IMR-90 (cell line): ENCODE measurements around the gene AGR3. TPM values are rescaled to one million over a fixed set of nuclear protein-coding genes. Genes with fewer than 3 reads are reported as not detected.
A peak's percentile ranks its signal among the peaks of the same experiment; 100 is the strongest.

Source experiments
- ATAC-seq: fragments of 200-7000 bp; cut with Tn5 transposase; 2 replicates; pipeline ENCODE4 v1.9.1; 2020; ENCODE audit warnings: low read depth, mild to moderate bottlenecking, moderate library complexity
- BruUV-seq: library from RNA; stranded (reverse); fragments of 400-500 nt; replicated peaks from 2 replicates; lab custom pipeline; 2021; lab: Mats Ljungman, UMichigan
- CTCF ChIA-PET: fragments of 300-600 bp; formaldehyde crosslinking; extraction: SDS; loops from one replicate; lab custom pipeline; 2021; ENCODE audit warnings: antibody characterized with exemption; lab: Yijun Ruan, JAX
- POLR2A ChIA-PET: fragments of 300-600 bp; sonication (Branson Sonifier 250); formaldehyde crosslinking; loops from one replicate; lab custom pipeline; 2022; ENCODE audit warnings: antibody characterized with exemption; ENCODE audit not compliant: unreplicated experiment; lab: Charles Lee
- DNase-seq: peaks from one replicate; pipeline ENCODE4 v3.0.0; 2013
- H2AFZ ChIP-seq: replicated peaks from 2 replicates; pipeline ENCODE3; 2013; ENCODE audit warnings: low read length, mild to moderate bottlenecking; ENCODE audit not compliant: poor library complexity
- H2AK5ac ChIP-seq: 2 replicates; pipeline ENCODE4 v1.6.1; 2013; ENCODE audit warnings: low read depth, low read length, inconsistent platforms
- H2AK9ac ChIP-seq: replicated peaks from 2 replicates; pipeline ENCODE3; 2013; ENCODE audit warnings: mild to moderate bottlenecking, low read depth, low read length, moderate library complexity; ENCODE audit not compliant: poor library complexity
- H2BK120ac ChIP-seq: 2 replicates; pipeline ENCODE4 v1.6.1; 2013; ENCODE audit warnings: low read depth, low read length, inconsistent platforms
- H2BK15ac ChIP-seq: 3 replicates; pipeline ENCODE4 v1.6.1; 2013; ENCODE audit warnings: low read depth, low read length, inconsistent platforms
- H2BK20ac ChIP-seq: 2 replicates; pipeline ENCODE4 v1.6.1; 2013; ENCODE audit warnings: low read depth, mild to moderate bottlenecking, inconsistent platforms, low read length, moderate library complexity
- H2BK5ac ChIP-seq: 2 replicates; pipeline ENCODE4 v1.6.1; 2013; ENCODE audit warnings: mild to moderate bottlenecking, low read depth, low read length, inconsistent platforms; ENCODE audit not compliant: poor library complexity, severe bottlenecking
- H3K14ac ChIP-seq: replicated peaks from 2 replicates; pipeline ENCODE4 v1.6.1; 2013; ENCODE audit warnings: low read depth, low read length, inconsistent platforms
- H3K18ac ChIP-seq: 2 replicates; pipeline ENCODE4 v1.6.1; 2013; ENCODE audit warnings: low read depth, low read length, control low read depth
- H3K23ac ChIP-seq: 2 replicates; pipeline ENCODE4 v1.6.1; 2013; ENCODE audit warnings: low read depth, low read length, inconsistent platforms
- H3K27ac ChIP-seq: 2 replicates; pipeline ENCODE4 v1.5.1; 2013; ENCODE audit warnings: mild to moderate bottlenecking, control low read depth, low read length; ENCODE audit not compliant: insufficient read depth
- H3K27me3 ChIP-seq: 2 replicates; pipeline ENCODE4 v1.6.1; 2013; ENCODE audit warnings: low read length; ENCODE audit not compliant: control insufficient read depth, insufficient read depth
- H3K36me3 ChIP-seq: 2 replicates; pipeline ENCODE4 v1.6.1; 2013; ENCODE audit warnings: low read length, mixed read lengths; ENCODE audit not compliant: control insufficient read depth, insufficient read depth
- H3K4ac ChIP-seq: 2 replicates; pipeline ENCODE4 v1.6.1; 2013; ENCODE audit warnings: low read depth, low read length, inconsistent platforms
- H3K4me1 ChIP-seq: 2 replicates; pipeline ENCODE4 v1.6.1; 2013; ENCODE audit warnings: low read length, mixed read lengths; ENCODE audit not compliant: control insufficient read depth, insufficient read depth
- H3K4me2 ChIP-seq: 2 replicates; pipeline ENCODE4 v1.6.1; 2013; ENCODE audit warnings: low read depth, mild to moderate bottlenecking, control low read depth, low read length, moderate library complexity
- H3K4me3 ChIP-seq: 2 replicates; pipeline ENCODE4 v1.5.1; 2013; ENCODE audit warnings: low read depth, mild to moderate bottlenecking, control low read depth, low read length, moderate library complexity; ENCODE audit not compliant: insufficient read depth
- H3K56ac ChIP-seq: 2 replicates; pipeline ENCODE4 v1.6.1; 2013; ENCODE audit warnings: low read length, inconsistent platforms; ENCODE audit not compliant: insufficient read depth; ENCODE audit errors: extremely low read depth
- H3K79me1 ChIP-seq, 2 experiments: 2 replicates each; pipeline ENCODE4 v1.6.1; 2013; ENCODE audit warnings: low read length in 2 of 2, inconsistent platforms in 1 of 2, low read depth in 1 of 2
- H3K9ac ChIP-seq: 2 replicates; pipeline ENCODE4 v1.6.1; 2013; ENCODE audit warnings: low read depth, low read length, control low read depth
- H3K9me1 ChIP-seq: 2 replicates; pipeline ENCODE4 v1.6.1; 2013; ENCODE audit warnings: low read length, inconsistent platforms; ENCODE audit not compliant: insufficient read depth
- H3K9me3 ChIP-seq: 2 replicates; pipeline ENCODE4 v1.6.1; 2013; ENCODE audit warnings: low read length; ENCODE audit not compliant: control insufficient read depth, insufficient read depth
- H4K20me1 ChIP-seq: 2 replicates; pipeline ENCODE4 v1.6.1; 2013; ENCODE audit warnings: low read length, inconsistent platforms; ENCODE audit not compliant: insufficient read depth
- H4K5ac ChIP-seq: 2 replicates; pipeline ENCODE4 v1.6.1; 2013; ENCODE audit warnings: mild to moderate bottlenecking, low read depth, low read length, control low read depth
- H4K8ac ChIP-seq, 2 experiments: 2 replicates each; pipeline ENCODE4 v1.6.1; 2013; ENCODE audit warnings: low read depth in 2 of 2, low read length in 2 of 2, control low read depth in 1 of 2, inconsistent platforms in 1 of 2
- H4K91ac ChIP-seq: 2 replicates; pipeline ENCODE4 v1.6.1; 2013; ENCODE audit warnings: low read depth, low read length, inconsistent platforms; ENCODE audit not compliant: insufficient read depth
- BHLHE40 ChIP-seq: fragments of 150-350 bp; IDR thresholded peaks from 2 replicates; pipeline ENCODE4 v1.6.1; 2016; ENCODE audit warnings: mild to moderate bottlenecking, low read depth, low read length
- CEBPB ChIP-seq: IDR thresholded peaks from 2 replicates; pipeline ENCODE4 v1.6.1; 2012; ENCODE audit warnings: low read depth, low read length, improper control_type of control experiment
- MXI1 ChIP-seq: IDR thresholded peaks from 2 replicates; pipeline ENCODE4 v1.6.1; 2012; ENCODE audit warnings: low read depth, mild to moderate bottlenecking, low read length, moderate library complexity, borderline replicate concordance
- RAD21 ChIP-seq: IDR thresholded peaks from 2 replicates; pipeline ENCODE4 v1.6.1; 2012; ENCODE audit warnings: low read length, improper control_type of control experiment
- RCOR1 ChIP-seq: IDR thresholded peaks from 2 replicates; pipeline ENCODE4 v1.6.1; 2012; ENCODE audit warnings: mild to moderate bottlenecking, low read length, improper control_type of control experiment; ENCODE audit not compliant: insufficient replicate concordance
- SMC3 ChIP-seq: fragments of 150-350 bp; IDR thresholded peaks from 2 replicates; pipeline ENCODE4 v1.6.1; 2016; ENCODE audit warnings: low read depth, mild to moderate bottlenecking, antibody characterized with exemption, low read length, moderate library complexity
- WGBS, 2 experiments: methylation state at CpG; one replicate each; pipeline versions ENCODE4 v1.1.5 to v1.1.7; 2013; ENCODE audit warnings: missing lambda C conversion rate in 2 of 2; ENCODE audit not compliant: insufficient read length in 1 of 2; ENCODE audit errors: extremely low coverage in 2 of 2; 5-methylcytosine and 5-hydroxymethylcytosine counted together
- dilution Hi-C: fragments of 300-500 bp; cut with HindIII; formaldehyde crosslinking; loops from one replicate; pipeline ENCODE4 v1.14.3; 2018; ENCODE audit warnings: low sequenced_read_pairs; ENCODE audit not compliant: unreplicated experiment
- in situ Hi-C: fragments of 300-500 bp; cut with MboI; formaldehyde crosslinking; loops from 3 replicates; pipeline ENCODE4 v1.14.3; 2019; ENCODE audit warnings: low sequenced_read_pairs, inconsistent platforms, mixed read lengths
- intact Hi-C: fragments of 100-400 bp; cut with micrococcal nuclease; formaldehyde crosslinking; loops from 2 replicates; pipeline ENCODE4 v1.10.0; 2022
- polyA plus RNA-seq, 3 experiments: library from polyadenylated mRNA; depleted of rRNA; stranded (reverse); fragments of >200 nt; gene quantifications; 2 replicates each; pipeline ENCODE4 v1.2.3, GENCODE V29; 2012; ENCODE audit warnings: low replicate concordance in 1 of 3
- total RNA-seq: library from RNA; depleted of rRNA; stranded (reverse); fragments of >200 nt; gene quantifications from 2 replicates; pipeline ENCODE4 v1.2.3, GENCODE V29; 2012

The AGR3 gene
- total and polyA plus RNA-seq, 2 of the 4 experiments (the other 2 are of a cell fraction), result not detected

- H3K9me1 ChIP-seq, result peaks cover 3% of the 10 kb centered on the region; the same call in 1 of the 2 replicates
- TF ChIP-seq SMC3, result no peak
- TF ChIP-seq RAD21, result no peak
- TF ChIP-seq RCOR1, result no peak
- TF ChIP-seq MXI1, result no peak
- TF ChIP-seq CEBPB, result peak; percentile 58
- peak; percentile 32; the same call in 1 of the 2 replicates for TF ChIP-seq BHLHE40
- intact Hi-C loops (loop anchor here (5.0 to 10.0 kb wide), 3 partner anchors 268 to 491 kb away; partner anchors contain the start of genes ANKMY2, BZW2 and CRPPA), dilution Hi-C loops (no loop called here), in situ Hi-C loops (loop anchor here (10.0 to 25.0 kb wide), 4 partner anchors 221 to 1422 kb away; no protein-coding TSS in a partner anchor)
- no peak overlapping the region; the same call in 2 of the 3 replicates for H2BK15ac ChIP-seq
- H3K4me2 ChIP-seq, result peak overlapping the region; percentile 37; the same call in 1 of the 2 replicates
- peak overlapping the region; percentile 44; the same call in 1 of the 2 replicates for H3K27ac ChIP-seq
- H3K23ac ChIP-seq, result no peak overlapping the region
- peaks cover 7% of the 10 kb centered on the region; the same call in 1 of the 2 replicates for H3K4me1 ChIP-seq
- BruUV-seq, result no TSS peak
- H3K4ac ChIP-seq, result 0 out of 2 replicates have a peak overlapping the region, but pooled peaks have one; percentile 20
- H4K20me1 ChIP-seq, result no peaks in the 10 kb centered on the region; the same call in 1 of the 2 replicates
- no peak overlapping the region for H2AK9ac ChIP-seq
- H3K56ac ChIP-seq, result no peak overlapping the region
- peak overlapping the region; percentile 68 for H2BK120ac ChIP-seq
- WGBS, 2 experiments, result no CpG with 5 or more reads among the region's 4 CpGs
- no peak overlapping the region for H3K9ac ChIP-seq
- H2BK5ac ChIP-seq, result peak overlapping the region; percentile 76
- no peaks in the 10 kb centered on the region for H3K36me3 ChIP-seq
- ChIA-PET CTCF (no interaction called here), POLR2A (no interaction called here)
- no peaks in the 10 kb centered on the region for H3K9me3 ChIP-seq
- H3K18ac ChIP-seq, result peak overlapping the region; percentile 10; the same call in 1 of the 2 replicates
- no peaks in the 10 kb centered on the region for H3K79me1 ChIP-seq
- no peak overlapping the region for H4K5ac ChIP-seq
- DNase-seq, result peak; percentile 91
- no peaks in the 10 kb centered on the region for H3K27me3 ChIP-seq
- peak; percentile 82 for ATAC-seq
- 0 out of 2 replicates have a peak overlapping the region, but pooled peaks have one; percentile 60 for H2BK20ac ChIP-seq
- peak overlapping the region in 1 of 2 experiments; percentile 16; a peak in 1 of 4 replicates for H4K8ac ChIP-seq
- H4K91ac ChIP-seq, result no peak overlapping the region
- no peak overlapping the region for H2AFZ ChIP-seq
- no peak overlapping the region for H3K14ac ChIP-seq
- H2AK5ac ChIP-seq, result no peak overlapping the region
- no peak overlapping the region for H3K4me3 ChIP-seq
Observed at GRCh38 chr7:16915405-16915804, 33.6 kb upstream of the AGR3 start.
